HG02943 (cell line): ENCODE results near the gene SNTG2.
"Not testable (repeated sequence)": the region's sequence is repeated elsewhere in the genome, so short reads cannot be mapped to it uniquely, and the experiment has no call there.

Source experiments
- ATAC-seq: cut with Tn5 transposase; IDR thresholded peaks from one replicate; pipeline ENCODE4 v1.9.1; 2021; ENCODE audit warnings: mild to moderate bottlenecking, low read depth, moderate library complexity; ENCODE audit not compliant: unreplicated experiment

The SNTG2 gene

DNA sequence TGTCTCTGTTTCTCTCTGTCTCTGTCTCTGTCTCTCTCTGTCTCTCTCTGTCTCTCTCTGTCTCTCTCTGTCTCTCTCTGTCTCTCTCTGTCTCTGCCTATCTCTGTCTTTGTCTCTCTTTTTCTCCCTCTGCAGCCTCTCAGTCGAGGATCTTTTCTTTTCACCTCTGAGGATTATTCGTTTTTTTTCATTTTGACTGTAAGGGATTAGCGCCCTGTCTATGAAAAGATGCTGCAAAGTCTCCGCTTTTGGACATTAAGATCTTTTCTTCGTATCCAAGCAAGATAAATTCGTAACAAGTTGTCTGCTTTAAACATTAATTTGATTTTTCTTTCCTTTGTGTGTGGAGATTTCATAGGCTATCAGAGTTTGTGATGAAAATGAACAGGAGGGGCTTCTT lies 271.4 kb downstream of the SNTG2 start:
- no peak for ATAC-seq

DNA sequence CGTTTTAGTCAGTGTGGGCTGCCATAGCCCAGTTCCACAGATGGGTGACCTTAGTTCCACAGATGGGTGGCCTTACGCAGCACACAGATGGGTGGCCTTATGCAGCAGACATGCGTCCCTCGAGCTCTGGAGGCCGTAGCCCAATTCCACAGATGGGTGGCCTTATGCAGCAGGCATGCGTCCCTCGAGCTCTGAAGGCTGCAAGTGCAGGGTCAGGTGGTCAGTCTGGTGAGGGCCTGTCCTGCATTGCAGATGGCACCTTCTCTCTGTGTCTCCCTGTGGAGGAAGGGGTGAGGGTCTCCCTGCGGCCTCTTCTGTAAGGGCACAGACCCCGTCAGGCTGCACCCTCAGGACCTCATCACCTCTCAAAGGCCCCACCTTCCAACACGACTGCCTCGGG lies 273.1 kb downstream of the SNTG2 start:
- ATAC-seq = no peak

DNA sequence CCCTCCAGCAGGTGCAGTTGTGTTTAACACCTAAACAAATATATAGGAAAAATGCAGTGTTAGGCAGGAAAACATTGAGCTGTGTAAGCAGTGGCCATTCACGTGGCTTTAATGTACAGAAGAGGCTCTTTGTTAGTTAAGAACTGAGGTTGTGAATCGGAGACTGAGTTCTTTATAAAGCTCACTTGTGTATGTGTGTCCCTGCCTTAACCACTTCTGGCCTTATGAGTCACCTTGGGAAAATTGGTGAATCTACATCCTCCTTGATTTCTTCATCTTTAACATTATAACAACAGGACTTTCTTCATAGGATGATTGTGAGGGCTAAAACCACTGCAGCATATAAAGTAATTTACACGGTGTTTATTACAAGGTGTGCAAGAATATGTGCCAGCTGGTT lies 274.3 kb downstream of the SNTG2 start:
- no peak for ATAC-seq

DNA sequence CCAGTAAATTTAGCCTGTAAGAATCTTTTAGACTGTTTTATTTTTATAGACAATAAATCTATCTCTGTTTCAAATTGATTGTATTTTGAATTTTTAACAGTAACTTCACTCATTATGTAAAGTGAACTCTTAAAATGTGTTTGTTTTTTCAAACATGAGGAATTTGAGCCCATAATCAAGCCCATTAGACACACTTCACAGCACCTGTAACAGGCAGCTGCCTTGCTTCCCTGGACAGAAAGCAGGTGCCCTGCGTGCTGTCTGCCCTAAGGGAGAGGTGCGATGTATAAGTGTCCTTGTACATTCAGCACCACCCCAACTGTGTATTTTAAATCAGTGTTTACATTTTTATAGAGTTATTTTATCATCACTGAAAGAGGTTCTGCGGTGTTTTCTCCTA lies 276.1 kb downstream of the SNTG2 start:
- ATAC-seq = no peak

DNA sequence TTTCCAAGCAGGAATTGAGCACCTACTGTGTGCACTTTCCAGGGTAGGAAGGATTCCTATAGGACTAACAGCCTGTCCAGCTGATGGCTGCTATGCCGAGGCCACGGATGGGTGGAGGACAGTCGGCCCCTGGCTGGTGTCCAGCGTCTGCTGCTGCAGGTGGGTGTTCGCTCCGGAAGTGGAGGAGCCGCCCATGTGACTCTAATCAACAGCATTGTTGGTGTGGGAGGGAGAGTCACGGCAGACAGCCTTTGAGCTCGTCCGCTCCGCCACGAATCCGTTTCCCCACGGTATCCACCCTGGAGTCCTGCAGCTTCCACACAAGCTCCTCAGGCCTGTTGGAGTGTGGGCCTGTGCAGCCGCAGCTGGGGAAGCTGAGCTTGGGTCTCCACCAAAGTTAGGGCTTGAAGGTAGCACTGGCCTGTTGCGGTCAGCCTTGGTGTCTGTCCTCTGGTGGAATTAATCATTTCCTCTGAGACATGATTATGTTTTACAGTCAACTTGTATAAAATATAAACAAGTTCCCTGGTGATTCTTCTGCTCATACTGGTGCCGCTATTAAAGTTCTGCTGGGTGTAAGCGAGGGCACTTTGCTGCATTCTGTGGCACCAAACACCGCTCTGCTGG lies 276.7 kb downstream of the SNTG2 start:
- no peak for ATAC-seq

DNA sequence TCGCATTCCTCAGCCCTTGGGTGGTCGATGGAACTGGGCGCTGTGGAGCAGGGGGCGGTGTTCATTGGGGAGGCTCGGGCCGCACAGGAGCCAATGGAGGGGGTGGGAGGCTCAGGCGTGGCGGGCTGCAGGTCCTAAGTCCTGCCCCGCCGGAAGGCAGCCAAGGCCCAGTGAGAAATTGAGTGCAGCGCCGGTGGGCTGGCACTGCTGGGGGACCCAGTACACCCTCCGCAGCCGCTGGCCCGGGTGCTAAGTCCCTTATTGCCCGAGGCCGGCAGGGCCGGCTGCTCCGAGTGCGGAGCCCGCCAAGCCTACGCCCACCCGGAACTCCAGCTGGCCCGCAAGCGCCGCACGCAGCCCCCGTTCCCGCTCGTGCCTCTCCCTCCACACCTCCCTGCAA lies 278.9 kb downstream of the SNTG2 start:
- ATAC-seq = not testable (repeated sequence)

DNA sequence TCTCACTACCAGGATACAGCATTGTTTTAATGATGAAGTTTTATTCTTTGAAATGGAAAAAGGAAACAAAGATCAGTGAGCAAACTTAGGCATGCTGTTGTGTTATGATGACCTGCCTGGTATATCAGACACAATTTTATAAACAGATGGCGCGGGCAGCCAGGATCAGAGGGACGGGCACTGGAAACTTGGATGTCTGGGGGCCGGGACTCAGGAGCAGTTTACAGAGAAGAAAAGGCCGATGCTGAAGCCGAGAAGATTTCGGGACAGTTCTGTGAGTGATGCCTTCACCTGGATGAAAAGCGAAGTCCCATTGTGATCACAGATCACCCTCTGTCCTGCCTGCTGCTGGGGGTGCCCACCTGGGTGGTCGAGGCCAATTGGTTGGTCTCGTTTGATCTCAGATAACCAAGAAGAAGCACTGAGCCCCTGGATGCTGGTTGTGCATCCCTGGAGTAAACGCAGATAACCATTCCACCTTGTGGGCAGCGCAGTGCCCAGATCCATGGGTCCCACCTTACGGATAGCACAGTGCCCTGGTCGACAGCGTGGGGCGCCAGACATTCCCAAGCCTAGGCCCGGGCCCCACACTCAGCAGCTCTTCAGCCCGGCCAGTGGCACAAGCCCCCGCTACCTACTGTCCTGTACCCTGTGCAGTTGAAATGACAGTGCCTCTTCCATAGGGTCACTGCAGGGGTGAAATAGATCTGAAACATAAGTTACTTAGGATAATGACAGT lies 279.7 kb downstream of the SNTG2 start:
- no peak for ATAC-seq

DNA sequence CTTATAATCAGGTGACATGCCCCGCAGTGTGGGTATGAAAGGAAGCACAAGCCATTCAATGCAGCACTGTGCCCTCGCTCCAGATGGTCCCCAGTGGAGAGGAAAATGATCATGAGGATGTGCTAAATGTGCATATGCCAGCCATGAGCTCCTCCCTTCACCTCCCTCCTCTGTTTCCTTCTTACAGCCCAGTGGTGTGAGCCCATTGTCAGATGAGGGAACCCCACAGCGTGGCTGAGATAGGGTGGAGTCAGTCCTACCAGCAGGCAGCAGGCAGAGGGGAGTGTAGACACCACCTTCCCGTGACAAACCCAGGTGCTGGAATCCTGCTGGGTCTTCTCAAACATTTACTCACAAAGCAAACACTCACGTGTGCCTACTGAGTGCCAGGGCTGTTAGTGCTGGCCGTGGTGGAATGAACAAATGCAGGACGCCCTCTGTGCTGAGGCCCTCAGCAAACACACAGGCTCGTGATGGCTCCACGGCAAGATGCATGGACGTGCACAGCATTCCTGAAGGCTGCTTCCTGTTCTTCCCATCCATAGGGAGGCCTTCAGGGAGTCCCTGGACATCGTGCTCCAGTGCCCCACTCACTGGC lies 280.9 kb downstream of the SNTG2 start:
- no peak for ATAC-seq

DNA sequence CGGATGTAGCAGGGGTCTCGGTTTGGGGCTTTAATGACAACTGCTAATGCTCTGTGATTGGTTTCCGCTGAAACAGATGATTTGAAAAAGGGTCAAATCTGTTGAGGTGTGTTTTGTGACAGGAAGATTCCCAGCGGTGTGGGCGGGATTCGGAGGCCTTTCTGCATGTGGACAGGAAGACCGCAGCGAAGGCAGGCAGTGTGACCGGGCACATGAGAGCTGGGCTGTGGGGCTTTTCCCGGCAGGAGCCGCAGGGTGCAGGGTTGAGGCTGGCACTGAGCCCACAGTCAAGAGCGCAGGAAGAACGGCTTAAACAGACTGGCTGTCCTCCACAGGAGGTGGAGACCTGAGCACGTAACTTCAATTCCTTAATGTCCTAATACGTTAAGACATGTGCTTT lies 282.6 kb downstream of the SNTG2 start:
- no peak for ATAC-seq

DNA sequence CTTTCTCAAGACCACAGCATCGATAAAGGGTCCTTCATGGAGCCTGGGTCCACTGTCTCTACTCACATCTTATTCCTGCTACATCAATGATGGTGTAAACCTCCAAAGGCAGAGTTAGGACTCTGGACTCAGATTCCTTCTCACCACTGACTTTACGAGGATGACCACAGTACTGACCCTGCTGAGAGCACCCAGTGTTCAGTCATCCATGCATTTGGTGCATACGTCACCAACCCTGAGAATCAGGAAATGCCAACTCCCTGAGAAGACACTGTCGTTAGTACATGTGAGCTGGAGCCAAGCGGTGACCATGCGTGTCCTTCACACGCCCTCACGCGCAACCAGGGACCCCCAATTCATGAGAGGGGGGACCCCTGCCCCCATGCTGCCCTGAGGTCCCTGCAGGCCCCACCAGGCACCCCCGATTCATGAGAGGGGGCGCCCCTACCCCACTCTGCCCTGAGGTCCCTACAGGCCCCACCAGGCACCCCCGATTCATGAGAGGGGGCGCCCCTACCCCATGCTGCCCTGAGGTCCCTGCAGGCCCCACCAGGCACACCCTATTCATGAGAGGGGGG lies 284.2 kb downstream of the SNTG2 start:
- ATAC-seq = no peak

DNA sequence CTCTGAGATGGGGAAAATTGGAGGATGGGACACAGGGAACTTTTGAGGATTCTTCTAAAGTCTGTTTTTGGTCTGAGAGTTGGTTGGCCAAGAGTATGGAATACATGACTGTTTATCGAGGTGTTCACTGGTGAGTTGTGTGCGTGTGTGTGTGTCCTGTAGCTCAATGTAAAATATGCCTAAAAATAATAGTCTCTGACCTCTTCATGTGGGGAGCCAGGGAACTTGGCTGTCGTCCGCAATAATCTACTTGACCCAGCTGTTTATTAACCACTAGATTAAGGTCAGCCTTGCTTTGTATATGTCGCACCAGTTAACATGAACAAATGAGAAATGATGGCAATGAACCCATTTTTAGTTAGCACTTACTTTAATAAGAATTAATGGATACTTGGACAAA lies 285.2 kb downstream of the SNTG2 start:
- no peak for ATAC-seq

DNA sequence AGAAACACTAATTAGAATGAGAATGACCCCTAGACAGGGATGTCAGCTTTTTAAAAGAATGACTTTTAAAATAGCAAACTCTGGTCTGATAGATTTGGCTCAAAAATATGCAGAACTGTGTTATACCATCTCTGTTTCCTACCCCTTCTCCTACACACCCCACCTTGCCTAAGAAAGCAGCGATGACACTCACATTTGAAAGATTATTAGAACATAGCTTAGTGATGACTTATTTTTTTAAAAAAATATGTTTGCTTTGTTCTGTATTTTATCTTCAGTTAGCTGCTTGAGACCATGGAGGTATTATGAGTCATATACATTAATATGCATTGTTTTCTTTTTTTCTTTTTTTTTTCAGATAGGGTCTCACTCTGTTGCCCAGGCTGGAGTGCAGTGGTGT lies 286.0 kb downstream of the SNTG2 start:
- no peak for ATAC-seq

DNA sequence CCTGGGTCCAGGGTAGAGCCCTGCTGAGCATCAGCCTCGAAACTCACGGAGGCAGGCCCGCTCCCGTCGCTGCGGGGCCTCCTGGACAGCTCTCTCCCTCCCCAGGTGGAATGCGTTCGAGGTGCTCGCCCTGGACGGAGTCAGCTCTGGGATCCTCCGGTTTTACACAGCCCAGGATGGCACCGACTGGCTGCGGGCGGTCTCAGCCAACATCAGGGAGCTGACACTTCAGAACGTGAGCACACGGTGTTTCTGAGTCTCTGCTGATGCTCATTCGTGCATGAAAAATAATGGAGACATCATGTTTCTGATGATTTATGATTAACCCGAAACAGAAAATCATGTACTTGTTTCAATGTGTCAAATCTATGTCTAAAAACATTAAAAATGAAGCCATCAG lies 287.1 kb downstream of the SNTG2 start:
- no peak for ATAC-seq

DNA sequence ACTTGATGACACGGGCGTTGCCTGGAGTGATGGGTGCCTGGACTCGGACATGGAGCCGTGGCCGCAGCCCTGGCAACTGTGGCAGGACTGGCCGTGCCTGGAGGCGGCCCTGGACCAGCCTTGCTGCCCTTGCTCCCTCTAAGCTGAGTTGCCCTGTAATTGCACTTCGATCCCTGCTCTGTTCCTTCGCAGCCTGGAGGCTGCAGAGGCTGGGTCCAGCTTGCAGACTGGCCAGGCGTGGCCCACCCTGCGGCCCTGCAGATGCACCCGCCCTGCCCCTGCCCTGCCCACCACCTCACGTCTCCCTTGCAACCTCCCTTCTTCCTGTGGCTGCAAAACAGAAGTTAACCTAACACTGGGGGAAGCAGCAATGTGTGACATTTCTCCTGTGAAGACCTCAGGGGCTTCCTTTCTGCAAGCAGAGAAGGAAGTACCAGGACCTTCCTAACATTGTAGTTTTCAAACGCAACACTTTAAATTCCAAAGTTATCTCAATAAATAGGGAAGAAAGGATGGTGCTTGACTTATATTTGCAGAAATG lies 288.0 kb downstream of the SNTG2 start:
- no peak for ATAC-seq

DNA sequence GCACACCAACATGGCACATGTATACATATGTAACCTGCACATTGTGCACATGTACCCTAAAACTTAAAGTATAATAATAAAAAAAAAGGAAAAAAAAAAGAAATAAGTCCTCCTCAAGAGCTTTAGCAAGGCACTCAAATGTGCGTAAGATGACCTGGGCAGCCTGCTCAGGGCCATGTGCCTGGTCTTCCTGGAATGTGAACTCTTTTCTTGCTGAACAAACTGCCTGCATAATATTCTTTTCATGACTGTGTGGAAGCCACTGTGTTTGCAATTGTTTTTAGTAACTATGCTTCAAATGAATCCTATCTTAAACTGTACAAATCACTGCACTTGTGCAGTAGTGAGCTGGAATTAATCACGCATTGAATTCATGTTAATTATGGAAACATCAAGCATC lies 294.5 kb downstream of the SNTG2 start:
- ATAC-seq = no peak

DNA sequence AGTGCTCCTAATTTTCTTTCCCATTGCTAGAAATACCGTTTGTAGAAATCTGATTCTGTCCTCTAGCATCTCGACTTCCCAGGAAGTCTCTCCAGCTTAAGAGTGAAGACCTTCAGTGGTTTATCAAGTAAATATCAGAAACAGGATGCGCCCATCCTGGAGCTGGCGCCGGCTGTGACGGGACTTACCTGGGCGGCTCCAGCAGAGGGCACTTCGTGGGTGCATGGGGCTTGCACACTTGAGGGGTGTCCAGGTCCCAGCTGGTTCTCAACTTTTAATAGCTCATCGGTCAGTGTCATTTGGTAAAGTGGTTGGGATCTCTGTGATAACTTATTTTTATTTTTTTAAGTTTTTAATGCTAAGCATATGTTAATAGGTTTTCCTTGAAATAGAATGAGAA lies 295.6 kb downstream of the SNTG2 start:
- ATAC-seq = no peak

DNA sequence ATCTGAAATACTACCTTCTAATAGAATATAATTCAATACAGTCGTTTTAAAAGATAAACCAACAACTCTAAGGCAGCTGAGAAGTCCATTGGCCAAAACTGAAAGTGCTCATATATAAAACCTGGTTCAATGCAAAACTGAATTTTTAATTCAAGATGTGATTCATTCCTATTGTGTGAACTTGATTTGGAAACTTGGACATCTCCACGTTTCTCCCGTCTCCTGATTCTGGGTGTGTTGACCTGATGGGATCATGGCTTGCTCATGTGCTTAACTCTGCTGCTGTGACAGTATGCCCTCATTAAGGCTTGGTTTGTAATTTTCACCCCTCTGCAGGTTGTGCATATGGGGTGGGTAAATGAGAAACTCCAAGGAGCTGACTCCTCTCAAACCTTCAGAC lies 296.3 kb downstream of the SNTG2 start:
- ATAC-seq = no peak

DNA sequence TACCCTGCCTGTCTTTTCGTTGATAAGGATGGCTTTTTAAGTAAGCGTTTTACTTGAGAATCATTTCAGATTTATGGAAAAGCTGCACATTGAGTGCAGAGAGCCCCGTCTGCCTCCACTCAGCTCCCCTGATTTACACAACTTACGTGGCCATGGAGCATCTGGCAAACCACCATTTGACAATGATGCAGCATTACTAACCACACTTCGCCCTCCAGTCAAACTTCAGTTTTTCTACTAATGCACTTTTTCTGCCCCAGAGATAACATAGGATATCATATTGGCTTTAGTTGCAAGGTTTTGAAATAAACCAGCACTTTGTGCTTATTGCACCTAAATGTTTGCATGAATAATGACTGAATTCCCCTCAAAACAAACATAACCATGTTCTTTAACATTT lies 297.5 kb downstream of the SNTG2 start:
- ATAC-seq = no peak

DNA sequence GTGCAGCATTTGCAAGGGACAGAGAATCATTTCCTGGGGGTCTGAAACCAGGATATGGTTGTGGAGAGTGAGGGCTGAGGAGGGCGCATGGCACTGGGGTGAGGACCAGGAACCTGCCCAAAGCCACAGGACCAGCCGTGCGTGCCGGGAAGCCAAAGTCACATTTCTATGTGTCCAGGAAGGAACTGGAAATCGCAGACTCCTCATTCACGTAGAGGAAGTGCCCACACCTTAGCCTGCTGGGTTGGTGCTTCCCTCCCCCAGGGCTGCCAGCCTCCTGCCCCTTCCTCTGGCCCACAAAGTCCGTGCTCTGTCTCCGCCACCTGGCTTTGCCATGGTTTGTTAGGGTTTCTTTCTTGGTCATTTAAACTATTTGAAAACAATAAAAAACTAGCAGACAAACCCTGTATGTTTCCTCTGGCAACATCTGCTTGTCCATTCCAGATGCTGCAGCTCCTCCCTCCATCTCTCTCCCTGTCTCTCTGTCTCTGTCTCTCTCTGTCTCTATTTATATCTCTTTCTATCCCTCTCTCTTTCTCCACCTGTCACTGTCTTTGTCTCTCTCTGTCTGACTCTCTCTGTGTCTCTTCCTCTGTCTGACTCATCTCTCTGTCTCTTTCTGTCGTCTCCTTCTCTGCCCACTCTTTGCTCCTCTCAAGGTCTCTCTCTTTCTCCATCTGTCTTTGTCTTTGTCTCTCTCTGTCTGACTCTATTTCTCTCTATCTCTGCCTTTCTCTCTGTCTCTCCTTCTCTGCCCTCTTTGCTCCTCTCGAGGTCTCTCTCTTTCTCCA lies 299.4 kb downstream of the SNTG2 start:
- no peak for ATAC-seq

DNA sequence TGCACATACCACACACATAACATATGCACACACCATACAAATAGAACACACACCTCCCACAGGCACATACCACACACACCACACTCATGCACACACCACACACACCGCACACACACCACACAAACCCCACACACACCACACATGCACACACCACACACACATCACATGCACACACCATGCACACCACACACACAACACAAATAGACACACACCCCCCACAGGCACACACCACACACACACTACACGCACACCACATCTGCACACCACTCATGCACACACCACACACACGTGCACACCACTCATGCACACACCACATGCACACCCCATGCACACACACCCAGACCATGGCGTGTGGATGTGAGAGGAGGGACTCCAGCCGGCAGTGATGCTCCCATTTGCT lies 300.9 kb downstream of the SNTG2 start:
- no peak for ATAC-seq

DNA sequence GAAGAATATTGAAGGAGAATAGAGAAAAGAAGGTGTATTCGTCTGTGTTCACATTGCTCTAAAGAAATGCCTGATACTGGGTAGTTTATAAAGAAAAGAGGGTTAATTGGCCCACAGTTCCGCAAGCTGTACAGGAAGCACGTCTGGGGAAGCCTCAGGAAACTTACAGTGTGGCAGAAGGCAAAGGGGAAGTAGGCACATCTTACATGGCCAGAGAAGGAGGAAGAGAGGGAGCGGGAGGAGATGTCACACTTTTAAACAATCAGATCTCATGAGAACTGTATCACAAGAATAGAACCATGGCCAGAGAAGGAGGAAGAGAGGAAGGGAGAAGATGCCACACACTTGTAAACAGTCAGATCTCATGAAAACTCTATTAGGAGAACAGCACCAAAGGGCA lies 303.0 kb downstream of the SNTG2 start:
- ATAC-seq = no peak
